ENCODE measurements around the gene LTBP1. TPM values are rescaled to one million over a fixed set of nuclear protein-coding genes. Genes with fewer than 3 reads are reported as not detected.

The LTBP1 gene
- total RNA-seq, 1 donor from 2014 or later, result 36.0 TPM

DNA sequence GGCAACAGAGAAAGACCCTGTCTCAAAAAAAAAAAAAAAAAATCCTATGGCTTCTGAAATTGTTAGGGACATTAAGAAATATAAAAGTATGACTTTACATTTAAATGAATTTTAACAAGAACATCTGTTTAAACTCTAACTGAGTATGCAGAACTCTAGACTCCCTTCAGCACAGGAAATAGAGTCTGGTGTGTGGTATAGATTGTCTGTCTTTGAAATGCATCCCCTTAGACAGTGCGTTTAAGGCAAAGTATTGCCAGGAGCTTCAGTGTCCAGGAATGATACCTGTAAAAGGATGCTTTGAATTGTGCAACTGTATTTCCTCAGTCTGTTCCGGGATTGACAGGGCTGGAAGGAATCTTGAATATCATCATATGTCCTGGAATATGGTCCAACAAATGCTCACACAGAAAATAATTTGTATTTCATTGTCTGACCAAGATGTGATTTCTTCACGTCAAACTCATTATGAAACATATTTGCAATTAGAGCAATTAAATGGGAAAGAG, 396.7 kb downstream of the LTBP1 start:
- H3K4me3 ChIP-seq, result no peak overlapping the region
- H3K4me1 ChIP-seq, result no peaks in the 10 kb centered on the region
- H3K27me3 ChIP-seq, result no peaks in the 10 kb centered on the region
- no peak overlapping the region for H3K27ac ChIP-seq
- ATAC-seq (no peak), DNase-seq (no peak)
- no peaks in the 10 kb centered on the region for H3K36me3 ChIP-seq
- intact Hi-C loops (cut with DNase I), result no loop called here
- no peak for TF ChIP-seq CTCF (IDR thresholded peaks at IDR 0.05)
- no peaks in the 10 kb centered on the region for H3K9me3 ChIP-seq

- no peak for DNase-seq
- Histone ChIP-seq H3K4me1 (no peaks in the 10 kb centered on the region), H3K27me3 (no peaks in the 10 kb centered on the region), H3K9me3 (no peaks in the 10 kb centered on the region), H3K36me3 (no peaks in the 10 kb centered on the region), H3K4me3 (no peak overlapping the region), H3K27ac (no peak overlapping the region)
- ATAC-seq, result no peak
- intact Hi-C loops (cut with DNase I), result no loop called here
- TF ChIP-seq CTCF (IDR thresholded peaks at IDR 0.05), result no peak
These were observed 397.5 kb downstream of the LTBP1 start for GRCh38 chr2:33344230-33344629.

- DNase-seq (no peak), ATAC-seq (no peak)
- H3K27ac ChIP-seq, result no peak overlapping the region
- no peak for TF ChIP-seq CTCF (IDR thresholded peaks at IDR 0.05)
- intact Hi-C loops (cut with DNase I), result no loop called here
- H3K4me1 ChIP-seq, result no peaks in the 10 kb centered on the region
- no peaks in the 10 kb centered on the region for H3K27me3 ChIP-seq
- no peaks in the 10 kb centered on the region for H3K36me3 ChIP-seq
- no peak overlapping the region for H3K4me3 ChIP-seq
- H3K9me3 ChIP-seq, result no peaks in the 10 kb centered on the region
These were observed 401.1 kb downstream of the LTBP1 start for GRCh38 chr2:33347856-33348255.

- ATAC-seq, result no peak
- DNase-seq, result no peak
- H3K9me3 ChIP-seq, result no peaks in the 10 kb centered on the region
- no peaks in the 10 kb centered on the region for H3K4me1 ChIP-seq
- no peak for TF ChIP-seq CTCF (IDR thresholded peaks at IDR 0.05)
- H3K4me3 ChIP-seq, result no peak overlapping the region
- H3K27ac ChIP-seq, result no peak overlapping the region
- intact Hi-C loops (cut with DNase I), result no loop called here
- H3K36me3 ChIP-seq, result no peaks in the 10 kb centered on the region
- H3K27me3 ChIP-seq, result no peaks in the 10 kb centered on the region
These were observed 403.9 kb downstream of the LTBP1 start for GRCh38 chr2:33350632-33351031.

GRCh38 chr2:33351781-33352180, 405.0 kb downstream of the LTBP1 start:
- DNase-seq, result no peak
- Histone ChIP-seq H3K36me3 (no peaks in the 10 kb centered on the region), H3K9me3 (no peaks in the 10 kb centered on the region), H3K27me3 (no peaks in the 10 kb centered on the region), H3K4me1 (no peaks in the 10 kb centered on the region), H3K27ac (no peak overlapping the region), H3K4me3 (no peak overlapping the region)
- intact Hi-C loops (cut with DNase I), result no loop called here
- TF ChIP-seq CTCF (IDR thresholded peaks at IDR 0.05), result no peak
- no peak for ATAC-seq

GRCh38 chr2:33354981-33355380, 408.2 kb downstream of the LTBP1 start:
- no peak for ATAC-seq

More at GRCh38 chr2:33354981-33355380, 408.2 kb downstream of the LTBP1 start:
- DNase-seq, result no peak
- H3K9me3 ChIP-seq, result no peaks in the 10 kb centered on the region
- no peaks in the 10 kb centered on the region for H3K4me1 ChIP-seq
- intact Hi-C loops (cut with DNase I), result no loop called here
- no peak overlapping the region for H3K27ac ChIP-seq
- no peaks in the 10 kb centered on the region for H3K27me3 ChIP-seq
- no peak overlapping the region for H3K4me3 ChIP-seq
- TF ChIP-seq CTCF (IDR thresholded peaks at IDR 0.05), result no peak
- no peaks in the 10 kb centered on the region for H3K36me3 ChIP-seq
